Left kidney (tissue), 2 donors: ENCODE data around the gene UMODL1. TPM values are rescaled to one million over a fixed set of nuclear protein-coding genes. Genes with fewer than 3 reads are reported as not detected.

Experiments
- DNase-seq: peaks from one replicate; pipeline ENCODE4 v3.0.0-alpha.2; 2013
- polyA plus RNA-seq: library from polyadenylated mRNA; unstranded; fragments of 120-200 nt; gene quantifications from one replicate; pipeline ENCODE4 v1.2.1, GENCODE V29; 2013; ENCODE audit not compliant: insufficient read length

Gene UMODL1
- polyA plus RNA-seq, 1 donor: 0.22 TPM

DNA sequence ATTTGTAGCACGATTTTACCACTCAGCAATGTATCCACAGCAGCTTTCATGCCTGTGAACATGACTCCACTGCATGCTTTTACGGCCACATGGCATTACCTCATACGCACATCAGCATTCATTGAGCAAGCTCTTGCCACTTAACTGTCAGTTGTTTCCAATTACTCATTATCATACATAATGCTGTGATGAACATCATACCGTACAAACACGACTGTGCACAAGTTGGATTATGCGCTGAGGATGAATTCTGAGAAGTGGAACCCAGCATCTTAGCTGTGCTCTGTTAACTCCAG is 9.6 kb downstream of the UMODL1 start:
- no peak for DNase-seq

DNA sequence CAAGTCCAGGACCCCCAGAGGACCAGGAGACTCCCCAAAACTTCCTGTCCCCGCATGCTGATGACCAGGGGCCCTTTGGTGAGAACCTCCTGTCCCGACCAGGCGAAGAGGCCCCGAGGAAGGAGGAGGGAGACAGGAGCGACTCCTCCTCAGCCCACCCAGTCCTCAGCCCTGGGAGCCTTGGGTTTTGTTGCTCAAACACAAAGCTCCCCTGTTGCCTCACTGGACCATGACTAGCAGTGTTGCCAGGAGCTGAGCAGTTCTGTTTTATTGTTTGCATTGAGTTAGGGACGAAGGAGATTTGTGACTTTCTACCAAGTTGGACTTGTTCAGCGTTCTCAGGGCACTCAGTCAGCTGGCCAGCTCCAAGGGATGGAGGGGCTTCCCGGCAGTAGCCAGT is 10.0 kb downstream of the UMODL1 start:
- DNase-seq: no peak

DNA sequence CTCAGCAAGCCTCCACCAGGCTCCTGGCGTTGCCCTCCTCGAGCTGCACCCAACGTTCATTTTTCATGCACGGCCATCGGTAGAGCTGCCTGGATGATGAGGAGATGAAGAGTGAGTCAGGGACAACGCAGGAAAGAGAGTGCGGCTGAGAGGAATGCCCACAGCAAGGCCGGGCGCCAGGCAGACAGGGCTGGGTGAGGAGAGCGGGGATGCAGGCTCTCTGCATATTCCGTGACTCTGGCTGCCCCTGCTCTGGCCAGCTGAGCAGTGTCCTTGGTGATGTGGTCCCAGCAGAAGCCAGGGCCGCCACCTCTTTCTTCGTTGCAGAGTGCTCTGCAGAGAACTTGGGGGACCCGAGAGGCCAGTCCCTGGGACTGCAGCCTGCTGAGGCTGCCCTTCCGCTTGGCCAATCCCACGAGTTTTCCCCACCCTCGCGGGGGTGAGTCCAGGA is 10.8 kb downstream of the UMODL1 start:
- no peak for DNase-seq

DNA sequence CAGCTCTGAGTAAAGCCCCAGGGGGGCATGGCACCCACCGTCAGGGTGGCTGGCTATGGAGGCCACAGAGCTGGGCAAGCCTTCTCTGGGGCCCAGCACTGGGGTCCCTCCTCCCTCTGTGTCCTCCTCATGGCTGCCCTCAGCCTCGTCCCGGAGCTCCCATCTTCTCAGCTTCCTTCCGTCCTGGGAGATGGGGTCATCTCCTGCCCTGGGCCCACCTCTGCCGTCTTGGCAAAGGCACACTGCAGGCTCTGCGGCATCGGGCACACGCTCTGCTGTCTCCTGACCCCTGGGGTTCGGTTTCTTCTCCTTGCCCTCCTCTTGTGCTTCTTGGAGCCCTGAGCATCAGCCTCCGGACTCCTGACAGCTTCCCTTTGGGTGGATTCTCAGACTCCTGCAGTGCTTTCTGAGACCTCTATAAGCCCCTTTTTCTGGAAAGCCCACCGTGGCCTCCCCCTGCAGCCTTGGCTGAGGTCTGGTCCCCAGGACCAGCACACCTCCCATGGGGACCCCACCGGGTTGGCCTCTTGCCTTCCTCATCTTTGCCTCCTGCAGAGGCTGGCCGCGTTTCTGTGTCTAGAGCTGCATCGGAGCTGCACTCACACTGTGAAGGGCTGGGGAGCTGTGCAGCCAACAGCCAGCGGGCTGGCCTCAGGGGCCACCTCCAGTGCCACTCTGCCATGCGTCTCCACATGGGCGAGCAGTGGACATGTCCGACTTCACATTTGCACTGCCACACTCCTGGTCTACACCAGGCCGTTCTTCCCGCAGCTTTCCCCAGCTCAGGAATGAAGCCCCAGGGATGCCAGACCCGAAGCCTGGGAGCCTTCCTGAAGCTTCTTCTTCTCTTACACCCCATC is 11.6 kb downstream of the UMODL1 start:
- DNase-seq: no peak

DNA sequence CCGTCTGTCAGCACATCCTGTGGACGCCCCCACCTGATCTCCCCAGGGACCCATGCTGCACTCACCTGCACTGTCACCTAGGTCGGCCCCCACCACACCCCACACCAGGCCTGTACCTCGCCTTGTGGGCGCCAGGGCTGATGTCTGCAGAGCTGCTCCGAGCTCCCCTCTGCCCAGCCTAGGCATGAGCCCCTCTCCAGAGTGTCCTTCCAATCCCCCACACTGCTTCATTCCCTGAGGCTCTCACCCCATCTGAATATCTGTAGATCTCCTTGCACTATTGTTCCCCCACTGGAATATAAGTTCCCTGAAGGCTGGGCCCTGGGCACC is 12.2 kb downstream of the UMODL1 start:
- no peak for DNase-seq

DNA sequence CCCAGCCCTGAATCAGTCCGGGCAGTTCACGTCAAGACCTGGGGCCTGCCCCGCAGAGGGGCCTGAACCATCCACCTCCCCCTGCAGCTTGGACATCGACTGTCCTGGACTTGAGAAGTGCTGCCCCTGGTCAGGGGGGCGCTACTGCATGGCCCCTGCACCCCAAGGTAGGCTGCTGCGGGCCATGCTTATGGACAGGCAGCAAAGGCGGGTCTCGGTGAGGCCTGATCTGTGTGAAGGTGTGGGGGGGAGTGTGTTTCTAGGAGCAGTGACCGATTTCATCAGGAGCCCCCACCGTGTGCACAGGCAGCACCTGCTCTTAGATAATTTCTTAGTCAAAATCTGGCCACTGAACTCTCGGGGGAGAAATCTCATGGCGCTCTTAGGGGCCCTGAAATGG is 13.0 kb downstream of the UMODL1 start:
- no peak for DNase-seq

DNA sequence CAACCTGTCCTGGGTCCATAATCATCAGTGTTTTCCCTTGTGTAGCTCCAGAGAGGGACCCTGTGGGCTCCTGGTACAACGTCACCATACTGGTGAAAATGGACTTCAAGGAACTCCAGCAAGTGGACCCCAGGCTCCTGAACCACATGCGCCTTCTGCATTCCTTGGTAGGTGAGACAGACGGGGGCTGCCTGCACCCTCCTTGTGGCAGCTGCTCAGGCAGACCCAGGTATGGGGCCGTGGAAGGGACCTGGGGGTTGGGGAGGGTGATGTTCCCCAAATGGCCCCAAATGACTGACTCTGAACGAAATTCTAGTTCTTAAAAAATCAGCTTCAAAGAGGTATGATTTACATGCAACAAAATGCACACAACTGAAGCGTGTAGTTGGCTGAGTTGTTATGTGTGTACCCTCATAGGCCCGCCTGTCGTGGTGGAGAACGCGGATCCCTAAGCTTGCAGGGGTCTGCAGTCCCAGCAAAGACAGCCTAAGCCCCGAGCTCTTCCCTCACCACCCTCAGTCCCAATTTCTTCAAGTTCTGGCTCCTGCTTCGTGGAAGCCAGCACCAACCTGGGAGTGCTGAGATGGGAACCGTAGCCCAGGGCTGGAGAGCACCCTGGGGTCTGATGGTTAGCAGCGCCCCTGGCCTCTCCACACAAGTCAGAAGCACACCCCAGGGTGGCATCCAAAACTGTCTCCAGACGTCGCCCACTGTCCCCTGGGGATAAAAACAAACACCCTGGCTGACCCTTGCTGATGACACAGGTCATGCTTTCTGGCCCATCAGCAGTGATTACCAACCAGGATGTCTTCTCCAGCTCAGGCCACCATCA is 14.3 kb downstream of the UMODL1 start:
- DNase-seq: no peak

DNA sequence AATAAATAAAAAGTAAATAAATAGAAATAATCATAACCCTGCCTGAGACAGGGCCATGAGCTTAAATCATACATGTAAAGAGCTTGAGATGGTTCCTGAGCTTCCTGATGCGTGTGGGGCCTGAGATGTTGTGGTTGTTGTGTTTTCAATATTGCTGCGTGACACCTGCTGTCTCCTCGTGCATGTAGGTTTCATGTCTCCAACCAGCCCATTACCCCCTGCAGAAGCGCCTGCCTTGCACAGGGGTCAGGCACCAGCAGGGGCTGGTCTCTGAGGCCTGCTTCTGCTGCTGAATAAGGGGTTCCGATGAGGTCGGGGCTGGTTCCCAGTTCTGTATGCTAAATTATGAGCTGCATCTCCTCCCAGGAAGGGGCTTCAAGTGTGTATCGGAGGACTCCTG is 15.9 kb downstream of the UMODL1 start:
- DNase-seq: no peak

DNA sequence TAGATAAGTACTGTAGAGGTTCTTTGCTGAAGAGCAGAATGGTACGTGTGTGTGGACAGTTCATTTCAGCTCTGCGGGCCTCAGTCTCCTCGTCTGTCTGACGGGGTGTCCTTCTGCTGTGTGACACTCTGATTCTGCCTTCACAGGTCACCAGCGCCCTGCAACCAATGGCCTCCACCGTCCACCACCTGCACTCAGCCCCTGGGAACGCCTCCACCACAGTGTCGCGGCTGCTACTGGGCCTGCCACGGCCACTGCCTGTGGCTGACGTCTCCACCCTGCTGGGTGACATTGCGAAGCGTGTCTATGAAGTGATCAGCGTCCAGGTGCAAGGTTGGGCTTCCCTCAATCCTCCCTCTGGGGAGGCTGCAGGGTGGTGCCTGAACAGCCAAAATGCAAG is 17.0 kb downstream of the UMODL1 start:
- DNase-seq: no peak

DNA sequence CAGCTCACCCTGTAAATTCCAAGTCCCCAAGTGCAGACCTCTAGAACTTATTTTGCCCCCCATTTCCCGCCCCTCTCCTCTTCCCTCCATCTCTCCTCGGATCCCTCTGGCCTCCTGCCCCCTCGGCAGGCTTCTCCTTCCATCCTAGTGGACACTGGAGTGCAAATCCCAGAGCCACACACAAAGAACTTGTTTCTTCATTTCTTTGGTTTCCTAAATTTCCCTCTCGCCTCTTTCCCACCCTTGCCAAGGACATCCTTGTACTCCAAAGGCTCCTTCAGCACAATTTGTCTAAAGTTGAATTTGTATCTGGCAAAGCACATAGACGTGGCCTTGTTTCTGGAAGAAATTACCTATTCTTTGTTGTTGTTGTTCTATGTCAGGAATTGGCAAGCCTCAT is 17.5 kb downstream of the UMODL1 start:
- no peak for DNase-seq

DNA sequence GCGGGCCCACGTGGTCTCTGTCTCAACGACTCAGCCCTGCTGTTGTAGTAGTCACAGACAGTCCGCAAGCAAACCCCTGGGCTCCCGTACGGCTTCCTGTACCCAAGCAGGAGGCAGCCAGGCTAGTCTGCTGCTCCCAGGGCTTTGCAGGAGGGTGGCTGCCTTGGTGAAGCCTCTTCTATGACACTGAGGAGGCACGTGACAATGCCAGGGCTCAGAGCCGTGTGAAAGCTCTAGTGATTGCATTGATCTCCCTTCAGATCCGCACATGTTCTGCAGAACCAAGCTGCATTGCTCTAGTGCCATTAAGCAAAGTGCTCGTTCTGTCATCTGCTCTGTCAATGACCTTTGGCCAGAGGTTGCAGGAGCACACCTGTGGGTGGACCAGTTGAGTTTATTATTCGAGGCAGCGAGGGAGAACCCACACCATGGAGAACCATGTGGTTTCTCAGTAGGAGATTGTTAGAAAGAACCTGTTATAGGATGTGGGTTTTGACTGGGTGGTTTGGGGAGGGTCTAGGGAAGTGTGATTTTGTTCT is 18.0 kb downstream of the UMODL1 start:
- DNase-seq: no peak

DNA sequence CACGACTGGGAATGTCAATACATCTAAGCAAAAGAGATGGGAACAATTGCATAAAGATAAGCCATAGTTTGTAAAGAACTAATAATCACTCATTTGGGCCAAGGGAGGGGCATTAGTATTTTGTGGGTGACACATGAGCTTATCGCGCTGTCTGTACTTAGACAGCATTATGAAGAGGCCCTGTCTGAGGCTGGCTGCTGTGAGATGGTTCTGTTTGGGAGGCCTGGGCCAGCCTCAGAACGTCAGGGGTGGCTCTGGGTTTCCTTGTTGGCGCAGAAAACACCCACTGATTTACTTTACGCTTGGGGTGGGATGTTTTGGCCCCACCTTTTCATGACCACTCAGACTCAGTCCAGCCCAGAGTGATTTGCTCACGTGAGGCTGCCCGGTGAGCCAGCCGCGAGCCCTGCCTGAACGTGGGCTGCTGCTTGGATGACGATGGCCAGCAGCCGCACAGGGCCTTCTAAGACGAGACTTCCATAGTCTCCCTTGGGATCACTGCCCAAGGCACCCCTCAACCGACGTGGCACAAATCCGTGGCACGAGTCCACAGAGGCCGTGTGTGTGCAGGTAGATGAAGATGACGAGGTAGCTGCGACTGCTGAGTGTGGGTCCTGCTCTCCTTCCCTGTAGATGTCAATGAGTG is 18.7 kb downstream of the UMODL1 start:
- no peak for DNase-seq

DNA sequence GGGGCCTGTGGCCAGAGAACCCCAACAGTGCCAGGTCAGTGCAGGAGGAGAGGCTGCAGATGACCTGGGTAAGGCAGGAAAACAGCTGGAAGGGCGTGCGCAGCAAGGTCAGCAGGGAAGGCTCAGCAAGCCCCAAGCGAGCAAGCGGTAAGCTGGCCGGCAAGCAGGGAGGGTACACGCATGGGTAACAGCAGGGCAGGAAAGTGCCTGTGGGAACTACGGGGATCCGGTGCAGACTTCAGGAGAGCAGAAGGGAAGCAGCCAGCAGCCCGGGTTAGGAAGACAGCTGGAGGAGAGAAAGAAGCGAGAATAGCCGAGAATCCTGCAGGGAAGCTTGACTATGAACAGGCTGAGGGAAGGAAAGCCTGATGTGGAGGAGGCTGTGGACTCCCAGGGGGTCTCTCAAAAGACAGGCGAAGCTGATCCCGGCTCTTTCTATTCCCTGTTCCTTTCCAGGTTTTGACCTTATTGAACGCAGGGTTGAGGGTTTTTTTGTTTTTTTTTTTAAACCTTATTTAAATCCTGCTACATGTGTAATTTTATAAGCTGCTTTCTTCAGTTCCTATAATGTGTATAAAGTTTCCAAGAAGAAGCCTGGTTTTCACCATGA is 20.9 kb downstream of the UMODL1 start:
- DNase-seq: peak; percentile 30

DNA sequence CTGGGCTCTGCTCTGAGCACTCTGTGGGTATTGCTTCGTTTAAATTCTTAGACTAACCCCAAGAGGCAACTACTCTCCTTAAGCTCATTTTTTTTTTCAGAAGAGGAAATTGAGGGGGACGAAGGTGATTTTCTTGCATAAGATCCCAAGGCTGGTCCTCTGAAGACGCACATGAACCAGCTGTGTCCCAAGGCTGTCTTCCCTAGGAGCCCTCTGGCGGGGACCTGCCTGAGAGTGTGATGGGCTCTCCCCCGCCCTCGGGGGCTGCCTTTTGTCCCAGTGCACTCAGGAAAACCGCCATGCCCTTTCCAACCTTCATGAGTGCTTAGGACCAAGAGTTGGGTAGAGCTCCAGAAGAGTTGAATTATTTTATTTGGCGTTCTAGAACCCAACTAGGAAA is 21.7 kb downstream of the UMODL1 start:
- DNase-seq: no peak

DNA sequence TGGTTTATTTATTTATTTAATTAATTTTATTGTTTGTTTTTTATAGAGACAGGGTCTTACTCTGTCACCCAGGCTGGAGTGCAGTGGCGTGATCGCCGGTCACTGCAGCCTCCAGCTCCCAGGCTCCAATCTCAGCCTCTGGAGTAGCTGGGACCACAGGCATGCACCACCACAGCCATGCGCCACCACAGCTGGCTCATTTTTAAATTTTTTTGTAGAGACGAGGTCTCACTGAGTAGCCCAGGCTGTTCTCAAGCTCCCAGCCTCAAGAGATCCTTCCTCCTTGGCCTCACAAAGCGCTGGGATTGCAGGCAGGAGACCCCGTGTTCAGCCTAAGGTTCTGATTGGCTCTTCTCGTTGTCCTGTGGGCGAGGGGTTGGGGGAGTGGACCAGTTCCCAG is 22.1 kb downstream of the UMODL1 start:
- DNase-seq: no peak

DNA sequence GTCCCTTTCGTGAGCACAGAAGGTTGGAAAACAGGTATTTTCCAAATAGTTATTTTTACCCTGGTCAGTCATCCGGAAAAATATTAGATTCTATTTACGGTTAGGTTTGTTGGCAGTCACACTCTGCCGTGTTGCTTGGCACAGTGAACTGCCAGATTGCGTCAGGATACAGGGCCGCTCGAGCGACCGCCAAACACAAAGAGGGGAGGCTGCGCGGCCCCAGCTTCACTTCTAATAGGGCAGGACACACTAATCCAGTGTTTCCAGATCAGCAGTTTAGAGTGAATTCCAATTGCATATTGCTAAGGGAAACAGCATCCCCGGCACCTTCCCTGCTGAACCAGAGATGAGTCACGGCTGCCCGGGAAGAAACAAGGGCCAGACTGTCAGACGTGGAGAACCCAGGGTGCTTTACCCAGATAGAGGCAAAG is 22.9 kb downstream of the UMODL1 start:
- no peak for DNase-seq

DNA sequence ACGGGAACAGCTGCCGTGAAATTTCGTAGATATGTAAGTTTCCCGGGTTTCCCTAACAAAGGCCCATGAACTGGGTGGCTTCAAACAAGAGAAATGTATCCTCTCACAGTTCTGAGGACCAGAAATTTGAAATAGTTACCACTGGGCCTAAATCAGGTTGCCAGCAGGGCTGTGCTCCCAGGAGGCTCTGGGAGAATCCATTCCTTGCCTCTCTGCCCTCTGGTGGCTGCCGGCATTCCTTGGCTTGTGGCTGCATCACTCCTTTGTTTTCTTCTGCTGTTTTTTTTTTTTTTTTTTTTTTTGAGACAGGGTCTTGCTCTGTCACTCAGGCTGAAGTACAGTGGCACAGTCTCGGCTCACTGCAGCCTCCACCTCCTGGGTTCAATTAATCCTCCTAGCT is 23.7 kb downstream of the UMODL1 start:
- no peak for DNase-seq

DNA sequence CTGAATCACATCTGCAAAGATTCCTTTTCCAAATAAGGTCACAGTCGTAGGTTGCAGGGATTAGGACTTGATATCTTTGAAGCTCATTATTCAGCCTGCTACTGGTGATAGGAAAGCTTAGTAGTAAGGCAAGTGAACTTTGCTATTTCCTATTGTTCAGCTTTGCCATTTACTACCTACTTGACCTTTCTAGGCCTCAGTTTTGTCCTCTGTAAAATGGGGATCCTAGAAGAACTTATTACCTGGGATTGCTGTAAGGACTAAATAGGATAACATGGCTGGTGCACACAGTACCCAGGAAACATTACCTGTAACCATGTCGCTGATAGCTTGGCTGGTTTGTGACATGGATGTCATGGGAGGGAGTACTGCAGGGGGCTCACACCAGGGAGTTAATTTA is 24.5 kb downstream of the UMODL1 start:
- no peak for DNase-seq

DNA sequence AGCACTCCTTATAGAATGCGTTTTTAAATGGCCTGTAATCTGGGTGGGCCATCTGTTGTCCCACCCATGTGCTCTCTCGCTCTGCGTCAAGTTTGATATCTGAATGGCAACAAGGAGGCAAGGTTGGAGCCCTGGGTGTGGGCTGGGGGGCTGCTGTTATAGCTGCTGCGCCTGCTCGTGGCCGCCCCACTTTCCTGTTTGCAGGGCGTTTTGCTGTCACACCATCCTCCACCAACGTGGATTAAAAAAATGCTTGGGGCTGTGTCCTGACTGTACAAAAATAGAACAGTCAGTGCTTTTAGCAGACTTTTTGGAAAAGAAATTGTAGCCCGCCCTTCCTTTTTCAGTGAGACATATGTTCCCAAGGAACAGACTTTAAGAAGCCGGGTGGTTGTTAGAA is 25.4 kb downstream of the UMODL1 start:
- no peak for DNase-seq

DNA sequence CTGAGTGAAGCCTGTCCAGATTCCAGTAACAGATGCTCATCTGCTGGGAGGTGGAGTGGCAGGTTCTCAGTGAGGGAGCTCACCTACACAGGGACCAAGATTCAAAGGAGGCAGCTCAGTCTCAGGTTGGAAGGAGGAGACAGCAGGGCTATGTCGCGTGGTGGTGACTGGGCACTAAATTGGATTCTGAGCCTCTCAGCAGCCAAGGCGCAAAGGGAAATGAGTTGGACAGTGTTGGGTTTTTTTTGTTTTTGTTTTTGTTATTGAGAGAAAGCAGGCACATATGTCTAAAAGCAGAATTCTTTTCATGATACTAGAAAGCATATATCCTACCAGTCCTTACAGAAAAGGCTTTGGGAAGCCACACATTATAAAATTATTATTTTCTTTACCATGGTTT is 26.2 kb downstream of the UMODL1 start:
- no peak for DNase-seq

DNA sequence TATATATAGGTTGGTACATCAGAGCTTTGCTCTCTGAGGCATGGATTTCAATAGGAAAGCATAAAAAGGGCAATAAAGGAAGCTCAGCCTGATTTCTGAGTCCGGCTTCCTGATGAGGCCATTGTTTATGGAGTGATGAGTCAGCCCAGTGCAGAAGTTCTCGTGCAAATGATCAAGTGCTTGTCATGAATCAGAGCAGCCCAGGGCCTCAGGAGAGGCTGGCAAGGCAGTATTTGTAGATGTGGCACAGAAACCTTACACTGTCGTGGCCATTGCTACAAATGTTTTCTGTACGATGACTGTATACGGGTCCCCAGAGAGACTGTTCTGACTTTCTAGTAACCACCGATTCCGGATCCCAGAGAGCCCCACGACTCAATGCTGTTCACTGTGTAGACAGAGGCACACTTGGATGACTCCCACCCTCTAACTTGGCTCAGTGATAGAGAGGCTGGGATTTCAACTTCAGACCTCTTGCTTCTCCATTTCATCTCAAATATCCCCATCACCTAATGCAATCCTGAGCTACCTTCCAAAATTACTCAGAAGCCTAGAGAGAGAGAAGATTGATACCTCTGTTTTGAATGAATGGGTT is 26.8 kb downstream of the UMODL1 start:
- no peak for DNase-seq

DNA sequence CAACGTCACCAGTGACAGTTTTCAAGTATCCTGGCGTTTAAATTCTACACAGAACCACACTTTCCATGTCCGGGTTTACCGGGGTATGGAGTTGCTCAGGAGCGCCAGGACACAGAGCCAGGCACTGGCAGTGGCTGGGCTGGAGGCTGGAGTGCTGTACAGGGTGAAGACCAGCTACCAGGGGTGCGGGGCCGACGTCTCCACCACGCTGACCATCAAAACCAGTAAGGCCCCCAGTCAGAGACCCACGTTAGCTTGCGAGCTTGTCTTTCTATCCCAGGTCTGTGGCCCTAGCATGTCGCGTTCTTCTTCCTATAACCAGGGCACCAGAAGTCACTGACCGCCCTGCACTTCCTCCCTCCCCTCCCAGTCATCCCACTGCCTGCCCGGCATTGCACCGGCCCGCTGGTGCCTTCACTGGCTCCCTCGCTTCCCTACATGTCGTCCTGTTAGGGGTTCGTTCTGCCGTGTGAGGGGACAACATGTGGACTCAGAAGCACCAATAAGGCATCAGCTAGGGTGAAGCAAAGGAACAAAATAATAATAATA is 27.9 kb downstream of the UMODL1 start:
- no peak for DNase-seq
